ENCODE results near the gene PTGES3L.
A peak's percentile ranks its signal among the peaks of the same experiment; 100 is the strongest.
"Not testable (repeated sequence)": the region's sequence is repeated elsewhere in the genome, so short reads cannot be mapped to it uniquely, and the experiment has no call there.

PTGES3L gene

DNA sequence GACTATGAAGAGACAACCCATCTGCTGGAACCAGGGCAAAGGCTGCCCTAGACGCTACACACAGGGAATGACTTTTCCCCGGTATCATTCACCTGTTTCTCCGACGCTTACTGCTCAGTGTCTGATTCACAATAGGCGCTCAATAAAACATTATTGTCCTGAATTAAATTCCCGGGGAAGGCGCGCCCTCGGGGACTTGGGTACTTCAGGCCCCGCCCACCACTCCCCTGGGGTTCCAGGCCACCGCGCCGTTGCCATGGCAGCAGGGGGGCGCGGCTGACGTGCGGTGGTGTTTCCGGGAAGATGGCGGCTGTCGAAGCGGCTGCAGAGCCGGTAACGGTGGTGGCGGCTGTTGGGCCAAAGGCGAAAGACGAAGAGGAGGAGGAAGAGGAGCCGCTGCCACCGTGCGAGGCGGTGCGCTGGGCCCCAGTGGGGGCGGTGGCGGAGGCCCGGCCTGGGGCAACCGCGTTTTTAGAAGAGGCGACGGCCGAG is 440 bp upstream of the PTGES3L start, which contains the start of gene RUNDC1:
RUNDC1 (plus strand) TSS at position 292 of the 492 bp plus-strand sequence; CDS start at position 304, 12 bp downstream.
- peak; percentile 59 to 63 for DNase-seq (ENCODE audit: low read depth in 2 of 2)

DNA sequence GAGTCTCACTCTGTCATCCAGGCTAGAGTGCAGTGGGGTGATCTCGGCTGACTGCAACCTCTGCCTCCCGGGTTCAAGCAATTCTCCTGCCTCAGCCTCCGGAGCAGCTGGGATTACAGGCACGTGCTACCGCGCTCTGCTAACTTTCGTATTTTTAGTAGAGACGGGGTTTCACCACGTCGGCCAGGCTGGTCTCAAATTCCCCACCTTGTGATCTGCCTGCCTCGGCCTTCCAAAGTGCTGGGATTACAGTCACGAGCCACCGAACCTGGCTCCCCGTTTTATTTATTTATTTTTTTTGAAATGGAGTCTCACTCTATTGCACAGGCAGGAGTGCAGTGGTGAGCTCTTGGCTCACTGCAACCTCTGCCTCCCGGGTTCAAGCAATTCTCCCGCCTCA is 4.2 kb downstream of the PTGES3L start:
- DNase-seq (ENCODE audit: low read depth in 2 of 2) = not testable (repeated sequence)

DNA sequence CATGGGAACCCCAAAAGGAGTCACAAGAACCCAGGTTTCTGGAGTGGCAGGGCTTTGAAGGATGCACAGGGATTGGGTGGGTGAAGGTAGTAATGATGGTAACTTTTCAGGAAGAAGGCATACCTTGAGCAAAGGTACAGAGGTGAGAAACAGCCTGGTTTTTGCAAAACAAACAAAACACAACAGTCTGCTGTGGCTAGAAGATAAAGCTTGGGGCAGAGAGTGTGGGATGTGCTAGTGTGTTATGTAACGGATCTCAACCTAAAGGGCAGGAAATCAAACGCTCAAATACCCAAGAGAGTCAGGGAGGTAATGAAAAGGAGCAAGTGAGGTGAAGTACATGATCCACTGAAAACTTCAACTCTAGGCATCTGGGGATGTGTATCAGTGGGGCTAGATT is 4.6 kb downstream of the PTGES3L start:
- no peak for DNase-seq (ENCODE audit: low read depth in 2 of 2)

DNA sequence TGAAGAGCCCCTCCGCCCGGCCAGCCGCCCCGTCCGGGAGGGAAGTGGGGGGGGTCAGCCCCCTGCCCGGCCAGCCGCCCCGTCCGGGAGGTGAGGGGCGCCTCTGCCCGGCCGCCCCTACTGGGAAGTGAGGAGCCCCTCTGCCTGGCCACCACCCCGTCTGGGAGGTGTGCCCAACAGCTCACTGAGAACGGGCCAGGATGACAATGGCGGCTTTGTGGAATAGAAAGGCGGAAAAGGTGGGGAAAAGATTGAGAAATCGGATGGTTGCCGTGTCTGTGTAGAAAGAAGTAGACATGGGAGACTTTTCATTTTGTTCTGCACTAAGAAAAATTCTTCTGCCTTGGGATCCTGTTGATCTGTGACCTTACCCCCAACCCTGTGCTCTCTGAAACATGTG is 6.6 kb downstream of the PTGES3L start:
- not testable (repeated sequence) for DNase-seq (ENCODE audit: low read depth in 2 of 2)

DNA sequence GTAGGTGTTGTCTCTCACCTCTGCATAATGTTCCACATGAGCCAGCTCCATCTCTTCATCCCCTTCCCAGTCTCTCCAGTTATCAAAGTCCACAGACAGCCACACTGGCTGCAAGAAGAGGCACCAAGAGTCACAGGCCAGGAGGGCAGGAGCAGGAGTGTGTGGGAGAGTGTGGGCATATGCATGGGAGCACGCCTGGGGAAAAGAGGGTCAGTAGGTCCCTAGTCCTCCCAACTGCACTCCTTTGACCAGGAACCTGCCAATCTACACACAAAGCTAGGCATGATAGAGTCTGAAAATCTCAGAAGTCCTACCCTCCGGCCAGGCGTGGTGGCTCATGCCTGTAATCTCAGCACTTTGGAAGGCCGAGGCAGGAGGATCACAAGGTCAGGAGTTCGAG is 8.3 kb downstream of the PTGES3L start:
- DNase-seq (ENCODE audit: low read depth in 2 of 2) = no peak

DNA sequence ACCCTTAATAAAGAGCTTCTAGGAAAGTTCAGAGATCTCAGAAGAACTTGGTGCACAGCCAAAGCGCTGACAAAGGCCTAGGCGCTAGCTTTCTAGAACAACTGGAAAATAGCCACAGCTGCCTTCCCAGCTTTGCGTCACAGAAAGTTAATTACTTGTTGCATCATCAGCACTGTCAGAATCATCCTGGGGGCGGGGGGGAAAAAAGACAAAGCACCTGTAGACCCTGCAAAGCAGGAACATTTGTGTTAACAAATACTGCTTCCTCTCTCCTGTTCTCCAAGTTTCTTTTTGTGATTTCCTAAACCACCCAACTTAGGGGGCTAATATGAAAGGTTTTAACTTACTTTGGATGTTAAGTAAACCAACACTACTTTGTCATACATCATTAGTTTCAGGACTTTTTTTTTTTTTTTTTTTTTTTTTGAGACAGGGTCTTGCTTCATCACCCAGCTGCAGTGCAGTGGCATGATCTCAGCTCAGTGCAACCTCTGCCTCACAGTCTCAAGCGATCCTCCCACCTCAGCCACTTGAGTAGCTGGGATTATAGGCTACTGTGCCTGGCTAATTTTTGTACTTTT is 10.8 kb downstream of the PTGES3L start:
- no peak for DNase-seq (ENCODE audit: low read depth in 2 of 2)

DNA sequence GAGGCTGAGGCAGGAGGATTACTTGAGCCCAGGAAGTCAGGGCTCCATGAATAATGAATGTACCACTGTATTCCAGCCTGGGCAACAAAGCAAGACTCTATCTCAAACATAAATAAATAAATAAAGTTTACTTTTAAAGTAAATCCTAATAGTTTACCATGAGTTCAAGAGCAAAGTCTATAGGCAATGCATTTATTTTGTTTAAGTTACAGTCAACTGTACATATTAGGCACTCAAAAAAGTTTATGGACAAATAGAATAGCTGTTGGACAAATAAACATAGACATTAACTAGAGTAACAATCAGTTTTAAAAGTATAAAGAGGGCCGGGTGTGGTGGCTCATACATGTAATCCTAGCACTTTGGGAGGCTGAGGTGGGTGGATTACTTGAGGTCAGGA is 12.0 kb downstream of the PTGES3L start:
- DNase-seq (ENCODE audit: low read depth in 2 of 2) = no peak

DNA sequence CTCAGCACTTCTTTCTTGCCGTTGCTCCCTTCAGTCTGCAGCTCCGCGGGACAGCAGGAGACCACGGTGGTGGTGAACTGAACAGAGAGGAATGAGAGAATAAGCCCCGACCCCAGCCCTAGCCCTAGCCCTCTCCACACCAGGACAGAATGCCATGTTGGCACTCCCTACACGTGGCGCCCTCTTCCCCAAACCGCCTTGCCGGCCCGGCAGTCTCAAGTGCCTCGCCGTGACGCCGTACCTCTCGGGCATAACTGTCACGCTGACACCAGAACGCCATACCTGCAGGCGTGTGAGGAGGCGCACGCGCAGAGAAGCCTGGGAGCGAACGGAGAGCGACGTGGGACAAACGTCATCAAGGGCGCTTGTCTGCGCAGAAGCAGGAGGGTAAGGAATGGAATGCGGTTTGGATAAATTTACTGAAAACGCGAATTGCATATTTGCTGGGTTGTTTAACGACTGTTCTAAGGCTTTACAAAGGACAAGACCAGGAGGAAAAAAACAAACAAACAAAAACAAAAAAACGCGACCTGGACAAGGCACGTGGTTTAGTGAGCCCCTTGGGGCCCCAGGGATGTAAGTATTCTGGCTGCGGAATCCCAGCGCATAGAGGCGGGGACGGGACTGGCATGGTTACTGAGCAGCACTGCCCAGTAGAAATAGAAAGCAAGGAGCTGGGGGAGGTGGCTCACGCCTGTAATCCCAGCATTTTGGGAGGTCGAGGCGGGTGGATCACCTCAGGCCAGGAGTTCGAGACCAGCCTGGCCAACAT is 15.5 kb downstream of the PTGES3L start, which contains the start of gene AARSD1:
AARSD1 (minus strand) TSS at position 294 of the 772 bp plus-strand sequence; CDS start at position 280, 14 bp downstream.
- peak; percentile 79 to 81 for DNase-seq (ENCODE audit: low read depth in 2 of 2)

GRCh38 chr17:42953669-42954068 is 26.2 kb downstream of the PTGES3L start:
- no peak for DNase-seq (ENCODE audit: low read depth in 2 of 2)

GRCh38 chr17:42950044-42950783 is 29.7 kb downstream of the PTGES3L start:
- no peak for DNase-seq (ENCODE audit: low read depth in 2 of 2)

GRCh38 chr17:42946812-42947211 is 33.1 kb downstream of the PTGES3L start:
- DNase-seq (ENCODE audit: low read depth in 2 of 2) = no peak

DNA sequence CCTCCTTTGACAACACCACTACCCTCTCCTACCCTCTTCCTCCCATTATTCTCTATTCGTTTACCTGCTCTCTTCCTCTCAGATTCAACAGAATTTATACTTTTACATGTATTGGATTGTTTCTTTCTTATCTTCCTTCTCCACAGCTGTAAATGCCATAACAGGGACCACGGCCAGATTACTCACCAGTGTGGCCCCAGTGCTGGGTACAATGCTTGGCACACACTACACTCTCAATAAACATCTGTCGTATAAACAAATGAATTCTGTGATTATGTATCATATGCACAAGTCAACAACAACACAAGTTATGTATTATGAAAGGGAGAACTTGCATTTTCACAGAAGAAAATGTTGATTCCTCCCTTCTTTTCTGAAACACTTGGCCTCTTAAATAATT is 35.7 kb downstream of the PTGES3L start:
- no peak for DNase-seq (ENCODE audit: low read depth in 2 of 2)

DNA sequence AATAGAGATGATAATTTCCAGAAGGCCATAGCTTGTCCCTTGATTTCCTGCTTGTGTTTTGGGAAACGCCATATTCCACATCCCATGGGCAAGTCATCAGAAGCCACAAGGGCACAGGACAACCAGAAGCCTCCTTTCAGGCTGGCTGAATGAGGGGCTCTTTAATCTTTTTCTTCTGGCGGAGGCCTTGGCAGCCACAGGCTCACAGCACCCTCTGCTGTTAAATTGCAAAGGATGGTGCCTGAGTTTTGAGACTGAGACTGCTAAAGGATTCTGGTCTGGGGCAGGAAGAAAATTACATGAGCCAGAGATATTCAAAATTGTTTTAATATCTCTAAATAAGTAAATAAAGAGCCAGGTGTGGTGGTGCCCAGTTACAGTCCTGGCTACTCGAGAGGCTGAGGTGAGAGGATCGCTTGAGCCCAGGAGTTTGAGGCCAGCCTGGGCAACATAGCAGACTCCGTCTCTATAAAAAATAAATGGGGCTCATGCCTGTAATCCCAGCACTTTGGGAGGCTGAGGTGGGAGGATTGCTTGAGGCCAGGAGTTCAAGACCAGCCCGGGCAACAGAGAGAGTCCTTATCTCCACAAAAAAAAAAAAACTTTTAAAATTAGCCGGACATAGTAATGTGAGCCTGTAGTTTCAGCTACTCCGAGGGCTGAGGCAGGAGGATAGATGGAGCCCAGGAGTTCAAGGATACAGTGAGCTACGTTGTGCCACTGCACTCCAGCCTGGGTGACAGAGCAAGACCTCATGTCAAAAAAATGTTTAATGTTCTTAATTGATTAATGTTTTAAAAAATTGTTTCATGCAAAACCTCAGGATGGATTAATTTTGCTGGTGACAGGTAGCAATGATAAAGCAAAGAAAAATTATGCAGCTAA is 41.9 kb downstream of the PTGES3L start:
- DNase-seq (ENCODE audit: low read depth in 2 of 2) = peak; percentile 14 to 18

- DNase-seq (ENCODE audit: low read depth in 2 of 2) = no peak
Observed at GRCh38 chr17:42929497-42929844, 50.4 kb downstream of the PTGES3L start.

GRCh38 chr17:42928714-42929496 is 51.0 kb downstream of the PTGES3L start:
- DNase-seq (ENCODE audit: low read depth in 2 of 2) = peak; percentile 32 to 41

- DNase-seq (ENCODE audit: low read depth in 2 of 2) = no peak
Observed at GRCh38 chr17:42924891-42925290, 55.0 kb downstream of the PTGES3L start.

DNA sequence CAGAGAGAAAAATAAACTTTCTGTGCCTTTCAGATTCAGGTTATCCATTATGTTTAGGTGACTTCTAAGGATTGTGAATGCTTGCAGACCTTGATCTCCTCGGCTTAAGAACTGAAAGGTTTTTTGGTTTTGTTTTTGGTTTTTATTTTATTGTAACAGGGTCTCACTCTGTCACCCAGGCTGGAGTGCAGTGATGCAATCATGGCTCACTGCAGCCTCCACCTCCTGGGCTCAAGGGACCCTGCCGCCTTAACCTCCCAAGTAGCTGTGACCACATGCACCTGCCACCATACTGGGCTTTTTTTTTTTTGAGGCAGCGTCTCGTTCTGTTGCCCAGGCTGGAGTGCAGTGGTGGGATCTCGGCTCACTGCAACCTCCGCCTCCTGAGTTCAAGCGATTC is 56.4 kb downstream of the PTGES3L start:
- DNase-seq (ENCODE audit: low read depth in 2 of 2) = not testable (repeated sequence)

DNA sequence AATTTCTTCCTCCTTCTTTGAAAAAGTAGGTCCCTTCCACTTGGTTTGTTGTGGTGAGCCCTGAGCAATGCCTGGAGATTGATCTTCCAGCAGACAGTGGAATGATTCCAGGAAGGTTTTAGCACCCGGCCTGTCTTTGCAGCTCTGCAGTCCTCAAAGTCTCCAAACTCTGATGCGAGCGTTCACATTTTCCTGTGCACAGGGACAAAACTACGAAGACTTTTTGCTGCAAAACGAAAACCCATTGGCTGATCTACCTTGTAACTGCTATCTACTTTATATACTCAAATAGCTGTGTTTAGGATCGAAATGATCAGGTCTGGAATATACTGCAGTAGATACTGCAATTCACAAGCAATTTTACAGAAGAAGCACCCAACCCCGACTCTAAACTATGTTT is 57.6 kb downstream of the PTGES3L start:
- no peak for DNase-seq (ENCODE audit: low read depth in 2 of 2)

DNA sequence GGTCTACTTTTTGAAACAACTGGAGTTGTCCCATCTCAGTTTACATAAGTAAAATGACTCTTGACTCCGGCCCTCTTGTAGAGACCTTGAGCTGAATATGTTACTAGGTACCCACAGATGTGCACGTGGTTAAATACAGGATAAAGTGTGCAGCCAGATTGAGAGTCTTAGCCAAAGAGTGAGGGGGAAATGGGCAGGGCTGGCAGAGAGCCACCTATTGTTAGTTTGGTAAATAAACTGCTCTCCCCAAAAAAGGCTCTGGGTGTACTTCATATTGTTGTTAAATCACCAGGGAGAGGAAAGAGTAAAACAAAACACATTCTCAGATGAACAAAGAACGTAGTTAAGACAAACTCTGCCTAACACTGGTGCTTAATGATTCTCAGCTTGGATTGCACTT is 59.0 kb downstream of the PTGES3L start:
- no peak for DNase-seq (ENCODE audit: low read depth in 2 of 2)

DNA sequence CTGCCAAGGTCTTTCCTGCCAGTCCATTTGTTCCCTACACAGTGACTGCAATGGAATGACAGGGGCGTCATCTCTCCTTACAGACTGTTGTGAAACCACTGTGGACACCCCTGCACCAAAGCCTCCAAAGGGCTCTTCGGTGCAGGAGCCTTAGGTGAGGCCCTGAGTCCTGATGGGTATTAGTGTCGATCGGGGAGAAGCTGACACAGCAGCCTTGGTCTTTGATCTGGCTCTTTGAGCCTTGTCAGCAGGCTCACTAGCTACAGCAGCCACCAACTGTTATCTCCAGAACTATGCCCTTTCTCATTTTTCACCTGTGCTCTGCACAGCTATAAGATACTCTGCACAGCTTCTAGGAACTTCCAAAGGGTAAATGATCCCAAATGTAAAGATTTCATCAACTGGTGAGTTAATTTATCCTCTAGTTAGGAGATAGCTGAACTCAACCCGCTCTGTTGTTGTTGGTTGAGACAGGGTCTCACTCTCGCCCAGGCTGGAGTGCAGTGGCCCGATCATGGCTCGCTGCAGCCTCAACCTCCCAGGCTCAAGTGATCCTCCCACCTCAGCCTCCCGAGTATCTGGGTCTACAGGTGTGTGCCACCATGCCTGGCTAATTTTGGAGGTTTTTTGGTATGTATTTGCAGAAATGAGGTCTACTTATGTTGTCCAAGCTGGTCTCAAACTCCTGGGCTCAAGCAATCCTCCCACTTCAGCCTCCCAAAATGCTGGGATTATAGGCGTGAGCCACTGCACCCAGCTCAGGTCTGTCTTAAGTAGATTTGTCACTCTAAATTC is 59.6 kb downstream of the PTGES3L start:
- no peak for DNase-seq (ENCODE audit: low read depth in 2 of 2)
